ENCODE results near the gene ALDH4A1. TPM values are rescaled to one million over a fixed set of nuclear protein-coding genes. Genes with fewer than 3 reads are reported as not detected.

Gene ALDH4A1
- total and polyA plus RNA-seq, 9 of the 15 experiments (the other 6 are each of a cell fraction or from before 2014, with no cell fraction given) = 0.27 to 31.4 (median 16.6) TPM

DNA sequence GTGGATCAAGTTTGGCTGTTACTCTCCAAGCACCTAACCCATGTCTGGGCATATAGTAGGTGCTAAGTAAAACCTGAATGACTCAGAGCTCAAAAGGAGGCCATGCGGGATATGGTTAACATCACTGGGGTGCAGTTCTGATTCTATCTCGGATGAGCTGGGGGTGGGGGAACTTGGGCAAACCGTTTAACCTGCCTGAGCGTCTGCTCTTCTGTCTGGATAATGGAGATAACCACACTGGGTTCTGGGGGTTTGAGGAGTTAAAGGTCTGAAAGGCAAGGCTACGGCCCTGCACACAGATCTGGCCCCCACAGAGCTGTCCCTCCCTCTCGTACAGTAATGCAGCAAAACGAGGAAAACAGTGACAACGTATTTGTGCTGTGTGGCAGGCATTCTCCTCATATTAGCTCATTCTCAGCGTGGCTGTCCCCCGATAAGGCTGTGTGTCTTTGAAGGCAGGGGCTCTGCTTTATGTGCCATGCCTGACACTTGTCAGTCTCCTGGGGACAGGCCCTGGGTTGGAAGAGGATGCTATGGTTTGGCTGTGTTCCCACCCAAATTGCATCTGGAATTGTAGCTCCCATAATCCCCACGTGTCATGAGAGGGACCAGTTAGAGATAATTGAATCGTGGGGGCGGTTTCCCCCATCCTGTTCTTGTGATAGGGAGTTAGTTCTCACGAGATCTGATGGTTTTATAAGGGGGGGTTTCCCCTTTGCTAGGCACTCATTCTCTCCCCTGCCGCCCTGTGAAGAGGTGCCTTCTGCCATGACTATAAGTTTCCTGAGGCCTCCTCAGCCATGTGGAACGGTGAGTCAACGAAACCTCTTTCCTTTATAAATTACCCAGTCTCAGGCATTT is 6.8 kb upstream of the ALDH4A1 start (continued):
- TF ChIP-seq, protein P1, sequence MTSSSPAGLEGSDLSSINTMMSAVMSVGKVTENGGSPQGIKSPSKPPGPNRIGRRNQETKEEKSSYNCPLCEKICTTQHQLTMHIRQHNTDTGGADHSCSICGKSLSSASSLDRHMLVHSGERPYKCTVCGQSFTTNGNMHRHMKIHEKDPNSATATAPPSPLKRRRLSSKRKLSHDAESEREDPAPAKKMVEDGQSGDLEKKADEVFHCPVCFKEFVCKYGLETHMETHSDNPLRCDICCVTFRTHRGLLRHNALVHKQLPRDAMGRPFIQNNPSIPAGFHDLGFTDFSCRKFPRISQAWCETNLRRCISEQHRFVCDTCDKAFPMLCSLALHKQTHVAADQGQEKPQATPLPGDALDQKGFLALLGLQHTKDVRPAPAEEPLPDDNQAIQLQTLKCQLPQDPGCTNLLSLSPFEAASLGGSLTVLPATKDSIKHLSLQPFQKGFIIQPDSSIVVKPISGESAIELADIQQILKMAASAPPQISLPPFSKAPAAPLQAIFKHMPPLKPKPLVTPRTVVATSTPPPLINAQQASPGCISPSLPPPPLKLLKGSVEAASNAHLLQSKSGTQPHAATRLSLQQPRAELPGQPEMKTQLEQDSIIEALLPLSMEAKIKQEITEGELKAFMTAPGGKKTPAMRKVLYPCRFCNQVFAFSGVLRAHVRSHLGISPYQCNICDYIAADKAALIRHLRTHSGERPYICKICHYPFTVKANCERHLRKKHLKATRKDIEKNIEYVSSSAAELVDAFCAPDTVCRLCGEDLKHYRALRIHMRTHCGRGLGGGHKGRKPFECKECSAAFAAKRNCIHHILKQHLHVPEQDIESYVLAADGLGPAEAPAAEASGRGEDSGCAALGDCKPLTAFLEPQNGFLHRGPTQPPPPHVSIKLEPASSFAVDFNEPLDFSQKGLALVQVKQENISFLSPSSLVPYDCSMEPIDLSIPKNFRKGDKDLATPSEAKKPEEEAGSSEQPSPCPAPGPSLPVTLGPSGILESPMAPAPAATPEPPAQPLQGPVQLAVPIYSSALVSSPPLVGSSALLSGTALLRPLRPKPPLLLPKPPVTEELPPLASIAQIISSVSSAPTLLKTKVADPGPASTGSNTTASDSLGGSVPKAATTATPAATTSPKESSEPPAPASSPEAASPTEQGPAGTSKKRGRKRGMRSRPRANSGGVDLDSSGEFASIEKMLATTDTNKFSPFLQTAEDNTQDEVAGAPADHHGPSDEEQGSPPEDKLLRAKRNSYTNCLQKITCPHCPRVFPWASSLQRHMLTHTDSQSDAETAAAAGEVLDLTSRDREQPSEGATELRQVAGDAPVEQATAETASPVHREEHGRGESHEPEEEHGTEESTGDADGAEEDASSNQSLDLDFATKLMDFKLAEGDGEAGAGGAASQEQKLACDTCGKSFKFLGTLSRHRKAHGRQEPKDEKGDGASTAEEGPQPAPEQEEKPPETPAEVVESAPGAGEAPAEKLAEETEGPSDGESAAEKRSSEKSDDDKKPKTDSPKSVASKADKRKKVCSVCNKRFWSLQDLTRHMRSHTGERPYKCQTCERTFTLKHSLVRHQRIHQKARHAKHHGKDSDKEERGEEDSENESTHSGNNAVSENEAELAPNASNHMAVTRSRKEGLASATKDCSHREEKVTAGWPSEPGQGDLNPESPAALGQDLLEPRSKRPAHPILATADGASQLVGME (CRISPR knock-in tag; IDR thresholded peaks at IDR 0.05) = no peak
- TF ChIP-seq, protein P2, sequence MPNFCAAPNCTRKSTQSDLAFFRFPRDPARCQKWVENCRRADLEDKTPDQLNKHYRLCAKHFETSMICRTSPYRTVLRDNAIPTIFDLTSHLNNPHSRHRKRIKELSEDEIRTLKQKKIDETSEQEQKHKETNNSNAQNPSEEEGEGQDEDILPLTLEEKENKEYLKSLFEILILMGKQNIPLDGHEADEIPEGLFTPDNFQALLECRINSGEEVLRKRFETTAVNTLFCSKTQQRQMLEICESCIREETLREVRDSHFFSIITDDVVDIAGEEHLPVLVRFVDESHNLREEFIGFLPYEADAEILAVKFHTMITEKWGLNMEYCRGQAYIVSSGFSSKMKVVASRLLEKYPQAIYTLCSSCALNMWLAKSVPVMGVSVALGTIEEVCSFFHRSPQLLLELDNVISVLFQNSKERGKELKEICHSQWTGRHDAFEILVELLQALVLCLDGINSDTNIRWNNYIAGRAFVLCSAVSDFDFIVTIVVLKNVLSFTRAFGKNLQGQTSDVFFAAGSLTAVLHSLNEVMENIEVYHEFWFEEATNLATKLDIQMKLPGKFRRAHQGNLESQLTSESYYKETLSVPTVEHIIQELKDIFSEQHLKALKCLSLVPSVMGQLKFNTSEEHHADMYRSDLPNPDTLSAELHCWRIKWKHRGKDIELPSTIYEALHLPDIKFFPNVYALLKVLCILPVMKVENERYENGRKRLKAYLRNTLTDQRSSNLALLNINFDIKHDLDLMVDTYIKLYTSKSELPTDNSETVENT (CRISPR knock-in tag; IDR thresholded peaks at IDR 0.05) = no peak
- TF ChIP-seq E2F3 (CRISPR knock-in tag; IDR thresholded peaks at IDR 0.05) (no peak), SMAD1 (IDR thresholded peaks at IDR 0.05; ENCODE audit: low read depth, low read length, partially characterized antibody) (no peak), ZNF584 (CRISPR knock-in tag; IDR thresholded peaks at IDR 0.05; ENCODE audit: low read depth) (no peak), RBM17 (IDR thresholded peaks at IDR 0.05; ENCODE audit: borderline replicate concordance, low read depth, low read length) (no peak), ZNF778 (CRISPR knock-in tag; IDR thresholded peaks at IDR 0.05) (no peak), ZNF347 (CRISPR knock-in tag; IDR thresholded peaks at IDR 0.05; ENCODE audit: low read depth) (no peak), PTTG1 (tag; IDR thresholded peaks at IDR 0.05; ENCODE audit: low read depth) (no peak), NCOA6 (IDR thresholded peaks at IDR 0.05) (no peak), HNRNPK (IDR thresholded peaks at IDR 0.05; ENCODE audit: low read depth, low read length, poor library complexity, severe bottlenecking) (no peak), ZNF551 (CRISPR knock-in tag; IDR thresholded peaks at IDR 0.05) (no peak), MTA2 (IDR thresholded peaks at IDR 0.05; ENCODE audit: low read depth) (peak; percentile 57), MEF2D (tag; conservative IDR thresholded peaks at IDR 0.05; ENCODE audit: low read depth) (0 out of 2 replicates have a peak, but pooled peaks have one; percentile 29), NBN (IDR thresholded peaks at IDR 0.05; ENCODE audit: low read depth) (peak; percentile 49; the same call in 1 of the 2 replicates)
- TF ChIP-seq, protein P3, sequence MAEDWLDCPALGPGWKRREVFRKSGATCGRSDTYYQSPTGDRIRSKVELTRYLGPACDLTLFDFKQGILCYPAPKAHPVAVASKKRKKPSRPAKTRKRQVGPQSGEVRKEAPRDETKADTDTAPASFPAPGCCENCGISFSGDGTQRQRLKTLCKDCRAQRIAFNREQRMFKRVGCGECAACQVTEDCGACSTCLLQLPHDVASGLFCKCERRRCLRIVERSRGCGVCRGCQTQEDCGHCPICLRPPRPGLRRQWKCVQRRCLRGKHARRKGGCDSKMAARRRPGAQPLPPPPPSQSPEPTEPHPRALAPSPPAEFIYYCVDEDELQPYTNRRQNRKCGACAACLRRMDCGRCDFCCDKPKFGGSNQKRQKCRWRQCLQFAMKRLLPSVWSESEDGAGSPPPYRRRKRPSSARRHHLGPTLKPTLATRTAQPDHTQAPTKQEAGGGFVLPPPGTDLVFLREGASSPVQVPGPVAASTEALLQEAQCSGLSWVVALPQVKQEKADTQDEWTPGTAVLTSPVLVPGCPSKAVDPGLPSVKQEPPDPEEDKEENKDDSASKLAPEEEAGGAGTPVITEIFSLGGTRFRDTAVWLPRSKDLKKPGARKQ (CRISPR knock-in tag; IDR thresholded peaks at IDR 0.05) = no peak
- TF ChIP-seq, protein P4, sequence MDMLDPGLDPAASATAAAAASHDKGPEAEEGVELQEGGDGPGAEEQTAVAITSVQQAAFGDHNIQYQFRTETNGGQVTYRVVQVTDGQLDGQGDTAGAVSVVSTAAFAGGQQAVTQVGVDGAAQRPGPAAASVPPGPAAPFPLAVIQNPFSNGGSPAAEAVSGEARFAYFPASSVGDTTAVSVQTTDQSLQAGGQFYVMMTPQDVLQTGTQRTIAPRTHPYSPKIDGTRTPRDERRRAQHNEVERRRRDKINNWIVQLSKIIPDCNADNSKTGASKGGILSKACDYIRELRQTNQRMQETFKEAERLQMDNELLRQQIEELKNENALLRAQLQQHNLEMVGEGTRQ (CRISPR knock-in tag; IDR thresholded peaks at IDR 0.05) = peak; percentile 33
